Astrocyte (in vitro differentiated cells and primary cell): ENCODE results near the gene NEUROG3. TPM values are rescaled to one million over a fixed set of nuclear protein-coding genes. Genes with fewer than 3 reads are reported as not detected.

ENCODE experiments used
- DNase-seq: peaks from one replicate; pipeline ENCODE4 v3.0.0-alpha.2; 2010; ENCODE audit warnings: low read depth
- FAIRE-seq: peaks from 2 replicates; lab custom pipeline; 2011; peaks lifted over from hg19 to GRCh38; lab: Jason Lieb, UNC
- H2AFZ ChIP-seq: 2 replicates; pipeline ENCODE4 v1.6.0; 2012; ENCODE audit warnings: low read depth, low read length, inconsistent platforms
- H3K27ac ChIP-seq: 2 replicates; pipeline ENCODE4 v1.5.1; 2011; ENCODE audit warnings: low read depth, low read length, inconsistent platforms
- H3K27me3 ChIP-seq: 2 replicates; pipeline ENCODE4 v1.6.0; 2011; ENCODE audit warnings: low read length, inconsistent platforms; ENCODE audit not compliant: insufficient read depth
- H3K36me3 ChIP-seq: 2 replicates; pipeline ENCODE4 v1.5.1; 2011; ENCODE audit warnings: low read length, inconsistent platforms; ENCODE audit not compliant: insufficient read depth
- H3K4me1 ChIP-seq: 2 replicates; pipeline ENCODE4 v1.5.1; 2011; ENCODE audit warnings: low read length, inconsistent platforms; ENCODE audit not compliant: insufficient read depth
- H3K4me2 ChIP-seq: 2 replicates; pipeline ENCODE4 v1.6.0; 2012; ENCODE audit warnings: low read length, inconsistent platforms
- H3K4me3 ChIP-seq: 2 replicates; pipeline ENCODE4 v1.5.1; 2011; ENCODE audit warnings: low read depth, mild to moderate bottlenecking, low read length, inconsistent platforms; ENCODE audit not compliant: insufficient read depth
- H3K79me2 ChIP-seq: 2 replicates; pipeline ENCODE4 v1.6.0; 2012; ENCODE audit warnings: mild to moderate bottlenecking, low read length, inconsistent platforms; ENCODE audit not compliant: insufficient read depth
- H3K9ac ChIP-seq: 2 replicates; pipeline ENCODE4 v1.6.0; 2012; ENCODE audit warnings: mild to moderate bottlenecking, low read length, inconsistent platforms
- H3K9me3 ChIP-seq: 2 replicates; pipeline ENCODE4 v1.5.1; 2012; ENCODE audit warnings: low read depth, mild to moderate bottlenecking, low read length, inconsistent platforms; ENCODE audit not compliant: insufficient read depth
- H4K20me1 ChIP-seq: 2 replicates; pipeline ENCODE4 v1.6.0; 2012; ENCODE audit warnings: low read length, inconsistent platforms; ENCODE audit not compliant: insufficient read depth
- H3K27ac Mint-ChIP-seq: one replicate; pipeline ENCODE4 v1.8.0; 2021; ENCODE audit warnings: mild to moderate bottlenecking, mixed read lengths; ENCODE audit not compliant: unreplicated experiment
- H3K27me3 Mint-ChIP-seq: one replicate; pipeline ENCODE4 v1.8.0; 2021; ENCODE audit warnings: low read depth, mixed read lengths; ENCODE audit not compliant: unreplicated experiment
- H3K36me3 Mint-ChIP-seq: one replicate; pipeline ENCODE4 v1.8.0; 2021; ENCODE audit warnings: low read depth, mixed read lengths; ENCODE audit not compliant: unreplicated experiment
- H3K4me1 Mint-ChIP-seq: one replicate; pipeline ENCODE4 v1.8.0; 2021; ENCODE audit warnings: low read depth, mixed read lengths; ENCODE audit not compliant: unreplicated experiment
- H3K4me3 Mint-ChIP-seq: one replicate; pipeline ENCODE4 v1.8.0; 2021; ENCODE audit warnings: mild to moderate bottlenecking, moderate library complexity, mixed read lengths; ENCODE audit not compliant: unreplicated experiment
- H3K9me3 Mint-ChIP-seq: one replicate; pipeline ENCODE4 v1.8.0; 2021; ENCODE audit warnings: mild to moderate bottlenecking, mixed read lengths; ENCODE audit not compliant: unreplicated experiment
- CTCF ChIP-seq: IDR thresholded peaks from 2 replicates; pipeline ENCODE4 v1.5.1; 2011; ENCODE audit warnings: low read depth, mild to moderate bottlenecking, inconsistent platforms, low read length, moderate library complexity; ENCODE audit not compliant: insufficient read depth
- EZH2 ChIP-seq: IDR thresholded peaks from 2 replicates; pipeline ENCODE4 v1.6.1; 2012; ENCODE audit warnings: mild to moderate bottlenecking, low read length, inconsistent platforms; ENCODE audit not compliant: insufficient read depth
- total RNA-seq: library from RNA; stranded (reverse); gene quantifications from 2 replicates; pipeline ENCODE4 v1.2.1, GENCODE V29; 2021

NEUROG3 gene
- total RNA-seq, 1 donor from 2014 or later = not detected

DNA sequence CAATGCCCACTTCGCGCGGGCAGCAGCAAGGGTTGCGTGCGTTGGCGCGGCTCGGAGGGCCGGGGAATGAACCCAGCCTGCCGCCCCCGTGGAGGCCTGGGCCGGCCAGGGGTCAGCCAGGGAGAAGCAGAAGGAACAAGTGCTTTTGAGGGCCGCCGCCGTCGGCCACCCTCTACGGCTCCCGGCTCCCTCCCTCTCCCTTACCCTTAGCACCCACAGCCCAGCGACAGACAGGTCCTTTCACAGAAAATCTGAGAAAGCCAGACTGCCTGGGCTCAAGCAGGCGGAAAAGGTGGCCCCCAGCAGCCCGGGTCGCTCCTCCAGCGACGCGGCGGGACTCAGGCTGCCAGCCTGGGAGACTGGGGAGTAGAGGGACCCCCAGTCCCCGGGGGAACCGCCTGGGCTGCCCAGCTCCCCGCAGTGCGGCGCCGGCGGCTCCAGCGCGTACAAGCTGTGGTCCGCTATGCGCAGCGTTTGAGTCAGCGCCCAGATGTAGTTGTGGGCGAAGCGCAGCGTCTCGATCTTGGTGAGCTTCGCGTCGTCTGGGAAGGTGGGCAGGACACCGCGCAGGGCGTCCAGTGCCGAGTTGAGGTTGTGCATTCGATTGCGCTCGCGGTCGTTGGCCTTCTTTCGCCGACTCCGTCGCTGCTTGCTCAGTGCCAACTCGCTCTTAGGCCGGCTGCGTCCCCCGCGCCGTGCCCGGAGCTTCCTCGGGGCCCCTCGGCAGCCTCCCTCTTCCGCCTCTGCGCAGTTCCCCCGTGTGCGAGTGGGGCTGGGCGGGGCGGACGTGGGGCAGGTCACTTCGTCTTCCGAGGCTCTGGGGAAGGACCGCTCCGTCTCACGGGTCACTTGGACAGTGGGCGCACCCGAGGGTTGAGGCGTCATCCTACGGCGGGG lies 815 bp downstream of the NEUROG3 start:
- TF ChIP-seq EZH2 = peak; percentile 86
- TF ChIP-seq CTCF = no peak
- Mint-ChIP-seq H3K9me3 (peaks cover 15% of the 10 kb centered on the region), H3K27ac (no peak overlapping the region), H3K4me3 (peak overlapping the region; percentile 67), H3K4me1 (peaks cover 6% of the 10 kb centered on the region), H3K36me3 (peaks cover 4% of the 10 kb centered on the region), H3K27me3 (peaks cover 90% of the 10 kb centered on the region)
- no peak for DNase-seq
- no peak for FAIRE-seq
- Histone ChIP-seq H3K4me3 (no peak overlapping the region), H3K27me3 (peaks cover 88% of the 10 kb centered on the region), H4K20me1 (no peaks in the 10 kb centered on the region), H3K27ac (no peak overlapping the region), H3K4me2 (no peak overlapping the region), H3K4me1 (no peaks in the 10 kb centered on the region), H3K36me3 (no peaks in the 10 kb centered on the region), H3K9me3 (no peaks in the 10 kb centered on the region), H3K9ac (no peak overlapping the region), H2AFZ (no peak overlapping the region), H3K79me2 (no peaks in the 10 kb centered on the region)

DNA sequence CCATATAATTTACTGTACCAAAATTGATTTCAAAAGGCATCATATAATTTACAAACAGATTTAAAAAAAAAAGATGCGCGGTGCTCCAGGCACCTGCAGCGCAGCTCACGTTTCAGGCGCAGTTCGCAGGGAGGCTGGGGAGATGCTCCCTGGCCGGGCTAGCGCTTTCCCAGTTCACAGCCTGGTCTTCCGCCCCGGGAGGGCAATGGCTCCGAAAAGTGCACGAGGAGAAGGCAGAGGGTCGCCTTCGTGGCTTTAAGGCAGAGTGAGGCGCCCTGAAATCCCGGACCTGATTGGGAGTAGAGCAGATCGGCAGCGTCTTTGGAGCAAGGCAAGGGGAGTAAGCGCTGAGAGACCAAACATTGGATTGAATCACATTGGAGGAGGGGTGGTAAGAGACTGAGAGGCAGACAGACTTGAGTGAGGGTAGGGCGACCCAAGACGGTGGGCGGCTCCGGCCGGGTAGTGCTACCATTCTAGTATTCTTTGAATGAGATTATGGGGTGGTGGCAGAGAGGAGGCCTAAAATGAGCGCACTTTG lies 1.5 kb downstream of the NEUROG3 start:
- H3K79me2 ChIP-seq = no peaks in the 10 kb centered on the region
- Mint-ChIP-seq H3K4me1 (peaks cover 6% of the 10 kb centered on the region), H3K4me3 (no peak overlapping the region), H3K27ac (peak overlapping the region; percentile 75), H3K9me3 (peaks cover 16% of the 10 kb centered on the region), H3K27me3 (peaks cover 90% of the 10 kb centered on the region), H3K36me3 (peaks cover 4% of the 10 kb centered on the region)
- no peak for FAIRE-seq
- H3K9ac ChIP-seq = no peak overlapping the region
- no peaks in the 10 kb centered on the region for H3K4me1 ChIP-seq
- TF ChIP-seq CTCF = no peak
- no peak for TF ChIP-seq EZH2
- H2AFZ ChIP-seq = no peak overlapping the region
- H3K36me3 ChIP-seq = no peaks in the 10 kb centered on the region
- no peak overlapping the region for H3K4me3 ChIP-seq
- H3K27ac ChIP-seq = no peak overlapping the region
- no peak for DNase-seq
- H3K27me3 ChIP-seq = peaks cover 85% of the 10 kb centered on the region
- H3K9me3 ChIP-seq = no peaks in the 10 kb centered on the region
- no peaks in the 10 kb centered on the region for H4K20me1 ChIP-seq
- H3K4me2 ChIP-seq = no peak overlapping the region
